WTC11 (cell line): ENCODE measurements around the gene SERPINA9. TPM values are rescaled to one million over a fixed set of nuclear protein-coding genes. Genes with fewer than 3 reads are reported as not detected.
"Not testable (repeated sequence)": the region's sequence is repeated elsewhere in the genome, so short reads cannot be mapped to it uniquely, and the experiment has no call there.

Experiments used
- ATAC-seq: fragments of 200-7000 bp; cut with Tn5 transposase; 2 replicates; pipeline ENCODE4 v1.10.0; 2021; ENCODE audit warnings: mild to moderate bottlenecking, moderate library complexity
- CTCF ChIA-PET: fragments of 300-600 bp; sonication (Branson Sonifier 250); formaldehyde crosslinking; loops from one replicate; lab custom pipeline; 2021; ENCODE audit warnings: antibody characterized with exemption; lab: Charles Lee
- POLR2A ChIA-PET: fragments of 350-600 bp; sonication (Branson Sonifier 250); formaldehyde crosslinking; loops from one replicate; lab custom pipeline; 2021; ENCODE audit warnings: antibody characterized with exemption; lab: Charles Lee
- DNase-seq: peaks from one replicate; pipeline ENCODE4 v3.0.0; 2021; ENCODE audit warnings: low spot score
- H3K27ac Mint-ChIP-seq: 2 replicates; pipeline ENCODE4 v1.8.0; 2021; ENCODE audit warnings: mixed read lengths
- H3K27me3 Mint-ChIP-seq: 2 replicates; pipeline ENCODE4 v1.8.0; 2021; ENCODE audit warnings: low read depth, mild to moderate bottlenecking, moderate library complexity, mixed read lengths
- H3K36me3 Mint-ChIP-seq: 2 replicates; pipeline ENCODE4 v1.8.0; 2021; ENCODE audit warnings: mixed read lengths
- H3K4me1 Mint-ChIP-seq: 2 replicates; pipeline ENCODE4 v1.8.0; 2022; ENCODE audit warnings: mixed read lengths
- H3K4me3 Mint-ChIP-seq: 2 replicates; pipeline ENCODE4 v1.8.0; 2021; ENCODE audit warnings: mild to moderate bottlenecking, moderate library complexity, mixed read lengths
- H3K9me3 Mint-ChIP-seq: 2 replicates; pipeline ENCODE4 v1.8.0; 2021; ENCODE audit warnings: mixed read lengths
- ATF1 ChIP-seq: sonication (generic); formaldehyde crosslinking; IDR thresholded peaks from 2 replicates; pipeline ENCODE4 v1.8.1; 2023; ENCODE audit warnings: mild to moderate bottlenecking, moderate library complexity, missing genetic modification reagents
- ELF4 ChIP-seq: sonication (generic); formaldehyde crosslinking; IDR thresholded peaks from 2 replicates; pipeline ENCODE4 v1.8.1; 2022; ENCODE audit warnings: low read depth, mild to moderate bottlenecking, moderate library complexity, missing genetic modification reagents
- GRHL2 ChIP-seq: fragments of 250-450 bp; sonication (Bioruptor Pico); IDR thresholded peaks from 2 replicates; pipeline ENCODE4 v1.8.0; 2022; ENCODE audit warnings: mild to moderate bottlenecking, moderate library complexity; ENCODE audit not compliant: insufficient replicate concordance, severe bottlenecking
- IRF2 ChIP-seq: sonication (generic); formaldehyde crosslinking; IDR thresholded peaks from 2 replicates; pipeline ENCODE4 v1.8.0; 2022; ENCODE audit warnings: low read depth, missing genetic modification reagents, borderline replicate concordance
- SMAD4 ChIP-seq: sonication (generic); formaldehyde crosslinking; IDR thresholded peaks from 2 replicates; pipeline ENCODE4 v1.8.0; 2022; ENCODE audit warnings: mild to moderate bottlenecking, missing genetic modification reagents
- TEAD1 ChIP-seq: sonication (generic); formaldehyde crosslinking; IDR thresholded peaks from 2 replicates; pipeline ENCODE4 v1.8.0; 2022; ENCODE audit warnings: mild to moderate bottlenecking, missing genetic modification reagents
- TEAD4 ChIP-seq: sonication (generic); formaldehyde crosslinking; IDR thresholded peaks from 2 replicates; pipeline ENCODE4 v1.8.0; 2022; ENCODE audit warnings: mild to moderate bottlenecking, missing genetic modification reagents
- ZNF416 ChIP-seq: fragments of 250-450 bp; sonication (Bioruptor Pico); IDR thresholded peaks from 2 replicates; pipeline ENCODE4 v1.9.0; 2021; ENCODE audit warnings: mild to moderate bottlenecking, inconsistent platforms
- total RNA-seq: library from RNA; stranded (reverse); gene quantifications from 3 replicates; pipeline ENCODE4 v1.2.3, GENCODE V29; 2021
- TF ChIP-seq, protein P1 (sequence below): fragments of 250-450 bp; sonication (Bioruptor Pico); IDR thresholded peaks from 2 replicates; pipeline ENCODE4 v1.9.0; 2021; ENCODE audit warnings: mild to moderate bottlenecking, borderline replicate concordance
- TF ChIP-seq, protein P2 (sequence below): sonication (generic); formaldehyde crosslinking; conservative IDR thresholded peaks from 2 replicates; pipeline ENCODE4 v1.8.1; 2023; ENCODE audit warnings: mild to moderate bottlenecking, low read depth, missing genetic modification reagents, moderate library complexity
- TF ChIP-seq, protein P3 (sequence below): sonication (generic); formaldehyde crosslinking; IDR thresholded peaks from 2 replicates; pipeline ENCODE4 v1.8.0; 2022; ENCODE audit warnings: mild to moderate bottlenecking, missing genetic modification reagents
- TF ChIP-seq, protein P4 (sequence below): fragments of 250-450 bp; sonication (Bioruptor Pico); IDR thresholded peaks from 2 replicates; pipeline ENCODE4 v1.9.0; 2021; ENCODE audit warnings: mild to moderate bottlenecking
- TF ChIP-seq, protein P5 (sequence below): sonication (generic); formaldehyde crosslinking; IDR thresholded peaks from 2 replicates; pipeline ENCODE4 v1.8.1; 2023; ENCODE audit warnings: mild to moderate bottlenecking, missing genetic modification reagents, moderate library complexity
- TF ChIP-seq, protein P6 (sequence below): sonication (generic); formaldehyde crosslinking; conservative IDR thresholded peaks from 2 replicates; pipeline ENCODE4 v1.8.1; 2022; ENCODE audit warnings: mild to moderate bottlenecking, missing genetic modification reagents

The SERPINA9 gene
- total RNA-seq, 1 experiment from 2014 or later, result not detected

DNA sequence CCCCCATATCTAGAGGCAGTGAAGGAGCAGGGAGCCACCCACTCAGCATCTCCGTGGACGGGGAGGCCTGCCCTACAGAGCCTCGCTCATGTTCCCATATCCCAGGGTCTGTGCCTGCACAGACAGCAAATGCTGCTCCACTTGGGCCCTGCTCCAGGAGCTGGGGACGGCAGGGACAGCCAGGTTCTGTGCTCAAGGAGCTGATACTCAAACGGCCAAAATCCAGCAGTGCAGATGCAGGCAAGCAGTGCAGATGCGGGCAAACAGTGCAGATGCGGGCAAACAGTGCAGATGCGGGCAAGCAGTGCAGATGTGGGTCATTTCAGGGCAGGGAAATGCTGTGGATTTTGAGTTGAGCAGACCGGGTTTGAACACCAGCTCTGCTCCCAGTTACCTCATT, 39.4 kb upstream of the SERPINA9 start (continued):
- TF ChIP-seq, protein P1, sequence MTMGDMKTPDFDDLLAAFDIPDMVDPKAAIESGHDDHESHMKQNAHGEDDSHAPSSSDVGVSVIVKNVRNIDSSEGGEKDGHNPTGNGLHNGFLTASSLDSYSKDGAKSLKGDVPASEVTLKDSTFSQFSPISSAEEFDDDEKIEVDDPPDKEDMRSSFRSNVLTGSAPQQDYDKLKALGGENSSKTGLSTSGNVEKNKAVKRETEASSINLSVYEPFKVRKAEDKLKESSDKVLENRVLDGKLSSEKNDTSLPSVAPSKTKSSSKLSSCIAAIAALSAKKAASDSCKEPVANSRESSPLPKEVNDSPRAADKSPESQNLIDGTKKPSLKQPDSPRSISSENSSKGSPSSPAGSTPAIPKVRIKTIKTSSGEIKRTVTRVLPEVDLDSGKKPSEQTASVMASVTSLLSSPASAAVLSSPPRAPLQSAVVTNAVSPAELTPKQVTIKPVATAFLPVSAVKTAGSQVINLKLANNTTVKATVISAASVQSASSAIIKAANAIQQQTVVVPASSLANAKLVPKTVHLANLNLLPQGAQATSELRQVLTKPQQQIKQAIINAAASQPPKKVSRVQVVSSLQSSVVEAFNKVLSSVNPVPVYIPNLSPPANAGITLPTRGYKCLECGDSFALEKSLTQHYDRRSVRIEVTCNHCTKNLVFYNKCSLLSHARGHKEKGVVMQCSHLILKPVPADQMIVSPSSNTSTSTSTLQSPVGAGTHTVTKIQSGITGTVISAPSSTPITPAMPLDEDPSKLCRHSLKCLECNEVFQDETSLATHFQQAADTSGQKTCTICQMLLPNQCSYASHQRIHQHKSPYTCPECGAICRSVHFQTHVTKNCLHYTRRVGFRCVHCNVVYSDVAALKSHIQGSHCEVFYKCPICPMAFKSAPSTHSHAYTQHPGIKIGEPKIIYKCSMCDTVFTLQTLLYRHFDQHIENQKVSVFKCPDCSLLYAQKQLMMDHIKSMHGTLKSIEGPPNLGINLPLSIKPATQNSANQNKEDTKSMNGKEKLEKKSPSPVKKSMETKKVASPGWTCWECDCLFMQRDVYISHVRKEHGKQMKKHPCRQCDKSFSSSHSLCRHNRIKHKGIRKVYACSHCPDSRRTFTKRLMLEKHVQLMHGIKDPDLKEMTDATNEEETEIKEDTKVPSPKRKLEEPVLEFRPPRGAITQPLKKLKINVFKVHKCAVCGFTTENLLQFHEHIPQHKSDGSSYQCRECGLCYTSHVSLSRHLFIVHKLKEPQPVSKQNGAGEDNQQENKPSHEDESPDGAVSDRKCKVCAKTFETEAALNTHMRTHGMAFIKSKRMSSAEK, result no peak
- TF ChIP-seq, all 79 proteins: peak for 0

DNA sequence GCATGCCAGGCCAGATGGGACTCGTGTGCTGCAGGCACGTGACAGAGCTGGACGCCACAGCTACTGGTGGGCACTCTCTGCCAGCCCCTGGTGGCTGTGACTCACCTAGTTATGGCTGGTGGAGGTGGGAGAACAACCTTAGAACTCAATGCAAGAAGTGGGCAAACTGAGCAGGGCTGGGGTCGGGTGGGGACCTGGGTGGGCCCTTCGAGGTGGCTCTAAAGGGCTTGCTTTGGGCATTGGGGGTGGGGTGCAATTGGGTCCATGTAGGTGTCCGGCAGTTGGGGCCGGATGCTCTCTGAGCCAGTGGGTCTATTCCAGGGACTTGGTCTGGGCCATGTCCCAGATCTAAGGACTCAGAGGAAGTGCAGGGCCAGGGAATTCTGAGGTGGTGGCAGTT, 38.4 kb upstream of the SERPINA9 start:
- Mint-ChIP-seq H3K4me3 (no peak overlapping the region), H3K9me3 (peaks cover 8% of the 10 kb centered on the region), H3K36me3 (peaks cover 7% of the 10 kb centered on the region), H3K27me3 (no peaks in the 10 kb centered on the region), H3K4me1 (peaks cover 19% of the 10 kb centered on the region), H3K27ac (no peak overlapping the region)
- no peak for ATAC-seq
- POLR2A ChIA-PET, result no interaction called here
- no peak for TF ChIP-seq TEAD1
- no peak for TF ChIP-seq GRHL2 (CRISPR knock-in tag)
- no peak for TF ChIP-seq ELF4 (CRISPR knock-in tag)
- TF ChIP-seq TEAD4 (CRISPR knock-in tag), result no peak
- TF ChIP-seq, protein P2, sequence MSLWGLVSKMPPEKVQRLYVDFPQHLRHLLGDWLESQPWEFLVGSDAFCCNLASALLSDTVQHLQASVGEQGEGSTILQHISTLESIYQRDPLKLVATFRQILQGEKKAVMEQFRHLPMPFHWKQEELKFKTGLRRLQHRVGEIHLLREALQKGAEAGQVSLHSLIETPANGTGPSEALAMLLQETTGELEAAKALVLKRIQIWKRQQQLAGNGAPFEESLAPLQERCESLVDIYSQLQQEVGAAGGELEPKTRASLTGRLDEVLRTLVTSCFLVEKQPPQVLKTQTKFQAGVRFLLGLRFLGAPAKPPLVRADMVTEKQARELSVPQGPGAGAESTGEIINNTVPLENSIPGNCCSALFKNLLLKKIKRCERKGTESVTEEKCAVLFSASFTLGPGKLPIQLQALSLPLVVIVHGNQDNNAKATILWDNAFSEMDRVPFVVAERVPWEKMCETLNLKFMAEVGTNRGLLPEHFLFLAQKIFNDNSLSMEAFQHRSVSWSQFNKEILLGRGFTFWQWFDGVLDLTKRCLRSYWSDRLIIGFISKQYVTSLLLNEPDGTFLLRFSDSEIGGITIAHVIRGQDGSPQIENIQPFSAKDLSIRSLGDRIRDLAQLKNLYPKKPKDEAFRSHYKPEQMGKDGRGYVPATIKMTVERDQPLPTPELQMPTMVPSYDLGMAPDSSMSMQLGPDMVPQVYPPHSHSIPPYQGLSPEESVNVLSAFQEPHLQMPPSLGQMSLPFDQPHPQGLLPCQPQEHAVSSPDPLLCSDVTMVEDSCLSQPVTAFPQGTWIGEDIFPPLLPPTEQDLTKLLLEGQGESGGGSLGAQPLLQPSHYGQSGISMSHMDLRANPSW (CRISPR knock-in tag), result no peak
- TF ChIP-seq, protein P3, sequence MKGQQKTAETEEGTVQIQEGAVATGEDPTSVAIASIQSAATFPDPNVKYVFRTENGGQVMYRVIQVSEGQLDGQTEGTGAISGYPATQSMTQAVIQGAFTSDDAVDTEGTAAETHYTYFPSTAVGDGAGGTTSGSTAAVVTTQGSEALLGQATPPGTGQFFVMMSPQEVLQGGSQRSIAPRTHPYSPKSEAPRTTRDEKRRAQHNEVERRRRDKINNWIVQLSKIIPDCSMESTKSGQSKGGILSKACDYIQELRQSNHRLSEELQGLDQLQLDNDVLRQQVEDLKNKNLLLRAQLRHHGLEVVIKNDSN (CRISPR knock-in tag), result no peak
- TF ChIP-seq, protein P1, result no peak
- TF ChIP-seq, protein P4, sequence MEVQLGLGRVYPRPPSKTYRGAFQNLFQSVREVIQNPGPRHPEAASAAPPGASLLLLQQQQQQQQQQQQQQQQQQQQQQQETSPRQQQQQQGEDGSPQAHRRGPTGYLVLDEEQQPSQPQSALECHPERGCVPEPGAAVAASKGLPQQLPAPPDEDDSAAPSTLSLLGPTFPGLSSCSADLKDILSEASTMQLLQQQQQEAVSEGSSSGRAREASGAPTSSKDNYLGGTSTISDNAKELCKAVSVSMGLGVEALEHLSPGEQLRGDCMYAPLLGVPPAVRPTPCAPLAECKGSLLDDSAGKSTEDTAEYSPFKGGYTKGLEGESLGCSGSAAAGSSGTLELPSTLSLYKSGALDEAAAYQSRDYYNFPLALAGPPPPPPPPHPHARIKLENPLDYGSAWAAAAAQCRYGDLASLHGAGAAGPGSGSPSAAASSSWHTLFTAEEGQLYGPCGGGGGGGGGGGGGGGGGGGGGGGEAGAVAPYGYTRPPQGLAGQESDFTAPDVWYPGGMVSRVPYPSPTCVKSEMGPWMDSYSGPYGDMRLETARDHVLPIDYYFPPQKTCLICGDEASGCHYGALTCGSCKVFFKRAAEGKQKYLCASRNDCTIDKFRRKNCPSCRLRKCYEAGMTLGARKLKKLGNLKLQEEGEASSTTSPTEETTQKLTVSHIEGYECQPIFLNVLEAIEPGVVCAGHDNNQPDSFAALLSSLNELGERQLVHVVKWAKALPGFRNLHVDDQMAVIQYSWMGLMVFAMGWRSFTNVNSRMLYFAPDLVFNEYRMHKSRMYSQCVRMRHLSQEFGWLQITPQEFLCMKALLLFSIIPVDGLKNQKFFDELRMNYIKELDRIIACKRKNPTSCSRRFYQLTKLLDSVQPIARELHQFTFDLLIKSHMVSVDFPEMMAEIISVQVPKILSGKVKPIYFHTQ (CRISPR knock-in tag), result no peak
- TF ChIP-seq, protein P5, sequence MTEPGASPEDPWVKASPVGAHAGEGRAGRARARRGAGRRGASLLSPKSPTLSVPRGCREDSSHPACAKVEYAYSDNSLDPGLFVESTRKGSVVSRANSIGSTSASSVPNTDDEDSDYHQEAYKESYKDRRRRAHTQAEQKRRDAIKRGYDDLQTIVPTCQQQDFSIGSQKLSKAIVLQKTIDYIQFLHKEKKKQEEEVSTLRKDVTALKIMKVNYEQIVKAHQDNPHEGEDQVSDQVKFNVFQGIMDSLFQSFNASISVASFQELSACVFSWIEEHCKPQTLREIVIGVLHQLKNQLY (CRISPR knock-in tag), result no peak
- TF ChIP-seq ATF1, result no peak
- TF ChIP-seq SMAD4, result no peak
- TF ChIP-seq, protein P6, sequence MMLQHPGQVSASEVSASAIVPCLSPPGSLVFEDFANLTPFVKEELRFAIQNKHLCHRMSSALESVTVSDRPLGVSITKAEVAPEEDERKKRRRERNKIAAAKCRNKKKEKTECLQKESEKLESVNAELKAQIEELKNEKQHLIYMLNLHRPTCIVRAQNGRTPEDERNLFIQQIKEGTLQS, result no peak
- TF ChIP-seq IRF2, result no peak
- no peak for TF ChIP-seq ZNF416
- DNase-seq, result no peak
- CTCF ChIA-PET, result interaction anchor here (2.5 kb wide), 1 partner anchor 28 kb away, joined by 8 read pairs; no protein-coding TSS in a partner anchor

DNA sequence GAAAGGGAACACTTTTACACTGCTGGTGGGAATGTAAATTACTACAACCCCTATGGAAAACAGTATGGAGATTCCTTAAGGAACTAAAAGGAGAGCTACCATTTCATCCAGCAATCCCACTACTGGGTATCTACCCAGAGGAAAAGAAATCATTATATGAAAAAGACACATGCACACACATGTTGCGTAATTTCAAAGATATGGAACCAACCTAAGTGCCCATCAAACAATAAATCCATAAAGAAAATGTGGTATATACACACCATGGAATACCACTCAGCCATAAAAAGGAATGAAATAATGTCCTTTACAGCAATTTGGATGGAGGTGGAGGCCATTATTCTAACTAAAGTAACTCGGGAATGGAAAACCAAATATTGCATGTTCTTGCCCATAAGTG, 34.5 kb upstream of the SERPINA9 start:
- CTCF ChIA-PET, result interaction anchor here (1.3 to 2.3 kb wide), 2 partner anchors 24 to 38 kb away, joined by 3 to 7 read pairs; no protein-coding TSS in a partner anchor
- H3K4me1 Mint-ChIP-seq, H3K36me3 Mint-ChIP-seq, DNase-seq, H3K4me3 Mint-ChIP-seq, POLR2A ChIA-PET, H3K27me3 Mint-ChIP-seq, H3K27ac Mint-ChIP-seq, H3K9me3 Mint-ChIP-seq, ATAC-seq: not testable (repeated sequence)
